ENCODE results near the gene PDLIM5.

DNA sequence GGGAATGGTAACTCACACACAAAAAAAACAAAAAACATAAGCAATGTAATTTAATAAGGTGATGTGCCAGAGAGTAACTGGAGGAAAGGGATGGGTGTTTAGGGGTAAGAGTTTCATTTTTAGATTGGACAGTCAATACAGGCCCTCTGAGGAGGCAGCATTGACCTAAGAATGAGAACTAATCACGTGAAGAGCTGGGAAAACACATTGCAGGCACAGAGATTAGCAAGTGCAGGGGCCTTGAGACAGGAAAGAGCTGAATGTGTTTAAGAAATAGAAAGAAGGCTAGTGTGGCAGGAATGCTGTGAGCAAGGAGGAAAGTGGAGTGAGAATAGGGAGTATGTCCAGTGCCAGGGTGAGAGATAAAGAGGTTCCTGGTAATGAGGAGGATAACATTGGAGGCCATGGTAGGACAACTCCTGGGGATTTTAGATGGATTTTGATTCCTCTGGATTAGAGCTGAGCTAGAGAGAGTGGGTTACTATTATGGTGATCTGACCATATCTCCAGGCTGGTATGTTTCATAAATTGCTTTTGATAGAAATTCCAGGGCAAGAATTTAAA lies 17.6 kb downstream of the PDLIM5 start:
- TF ChIP-seq POLR2A (IDR thresholded peaks at IDR 0.05; ENCODE audit: low read depth, low read length) = no peak
- no peak for TF ChIP-seq POLR2AphosphoS5 (IDR thresholded peaks at IDR 0.05; ENCODE audit: low read depth, low read length)

Measured in GM12892 (cell line).